K562 (cell line): ENCODE measurements around the gene BCL2A1. TPM values are rescaled to one million over a fixed set of nuclear protein-coding genes. Genes with fewer than 3 reads are reported as not detected.
"Not testable (repeated sequence)": the region's sequence is repeated elsewhere in the genome, so short reads cannot be mapped to it uniquely, and the experiment has no call there.

Experiments used
- ATAC-seq: fragments of 200-7000 bp; cut with Tn5 transposase; 3 replicates; pipeline ENCODE4 v1.9.1; 2020; ENCODE audit warnings: moderate library complexity
- BruUV-seq: library from RNA; stranded (reverse); fragments of 400-500 nt; replicated peaks from 2 replicates; lab custom pipeline; 2021; lab: Mats Ljungman, UMichigan
- CTCF ChIA-PET: fragments of 300-600 bp; formaldehyde crosslinking; extraction: SDS; loops from one replicate; lab custom pipeline; 2021; ENCODE audit warnings: low intra/inter-chr PET ratio; lab: Yijun Ruan, JAX
- POLR2A ChIA-PET: fragments of 300-600, 350-650 bp; sonication (Branson Sonifier 250); formaldehyde crosslinking; extraction: SDS; loops from one replicate; lab custom pipeline; 2021; ENCODE audit warnings: antibody characterized with exemption, inconsistent platforms; lab: Yijun Ruan, JAX
- DNase-seq, 4 experiments: peaks; one replicate each; pipeline versions ENCODE4 v3.0.0 to v3.0.0-alpha.2; 2011 to 2018; ENCODE audit warnings: low spot score in 3 of 4, mixed read lengths in 3 of 4; ENCODE audit errors: extremely low read depth in 1 of 4
- FAIRE-seq: peaks from 2 replicates; lab custom pipeline; 2011; peaks lifted over from hg19 to GRCh38; lab: Jason Lieb, UNC
- H2AFZ ChIP-seq: 2 replicates; pipeline ENCODE4 v1.6.0; 2011; ENCODE audit warnings: low read depth, low read length, control low read depth, inconsistent platforms
- H3K27ac ChIP-seq: fragments of 200-600 bp; 3 replicates; pipeline ENCODE4 v1.8.0; 2011; ENCODE audit warnings: low read depth, mild to moderate bottlenecking, control low read depth, inconsistent platforms, low read length, moderate library complexity, mixed read lengths; ENCODE audit errors: extremely low read depth
- H3K27me3 ChIP-seq, 2 experiments: fragments of 300-600 bp in 1 of 2; 2 replicates in 1 of 2; 3 replicates in 1 of 2; pipeline versions ENCODE4 v1.6.0 to v1.8.0; 2011; ENCODE audit warnings: inconsistent platforms in 2 of 2, low read length in 2 of 2, mild to moderate bottlenecking in 1 of 2, mixed read lengths in 1 of 2, moderate library complexity in 1 of 2; ENCODE audit not compliant: control insufficient read depth in 2 of 2, insufficient read depth in 2 of 2
- H3K36me3 ChIP-seq: fragments of 300-600 bp; 3 replicates; pipeline ENCODE4 v1.8.0; 2011; ENCODE audit warnings: mild to moderate bottlenecking, low read length, inconsistent platforms; ENCODE audit not compliant: control insufficient read depth, insufficient read depth
- H3K4me1 ChIP-seq, 2 experiments: fragments of 200-600 bp in 1 of 2; replicated peaks in 1 of 2; 2 replicates in 1 of 2; 3 replicates in 1 of 2; pipeline versions ENCODE4 v1.5.1 to v1.8.0; 2011; ENCODE audit warnings: inconsistent platforms in 2 of 2, low read length in 2 of 2, mild to moderate bottlenecking in 1 of 2, mixed read lengths in 1 of 2, moderate library complexity in 1 of 2; ENCODE audit not compliant: control insufficient read depth in 2 of 2, insufficient read depth in 2 of 2
- H3K4me2 ChIP-seq: 2 replicates; pipeline ENCODE4 v1.6.1; 2011; ENCODE audit warnings: low read length, control low read depth, inconsistent platforms, mixed read lengths; ENCODE audit not compliant: insufficient read depth
- H3K4me3 ChIP-seq: fragments of 200-600 bp; sonication (generic), shearing (Covaris generic); 2 replicates; pipeline ENCODE4 v1.5.1; 2016; ENCODE audit warnings: control low read depth, inconsistent platforms
- H3K79me2 ChIP-seq: fragments of 200-600 bp; 3 replicates; pipeline ENCODE4 v1.8.0; 2011; ENCODE audit warnings: low read length, inconsistent platforms; ENCODE audit not compliant: control insufficient read depth, insufficient read depth
- H3K9ac ChIP-seq, 2 experiments: 2 replicates each; pipeline versions ENCODE4 v1.6.0 to v1.6.1; 2011; ENCODE audit warnings: low read depth in 2 of 2, low read length in 2 of 2, control low read depth in 1 of 2, inconsistent platforms in 1 of 2, mild to moderate bottlenecking in 1 of 2, mixed read lengths in 1 of 2; ENCODE audit not compliant: insufficient read depth in 1 of 2
- H3K9me1 ChIP-seq: one replicate; pipeline ENCODE4 v1.6.0; 2011; ENCODE audit warnings: inconsistent platforms, mild to moderate bottlenecking, low read length, moderate library complexity; ENCODE audit not compliant: control insufficient read depth, insufficient read depth
- H3K9me3 ChIP-seq: replicated peaks from 2 replicates; pipeline ENCODE4 v1.5.1; 2011; ENCODE audit warnings: low read depth, low read length, inconsistent platforms; ENCODE audit not compliant: control insufficient read depth, insufficient read depth
- H4K20me1 ChIP-seq: replicated peaks from 2 replicates; pipeline ENCODE4 v1.6.1; 2011; ENCODE audit warnings: low read length, inconsistent platforms, mixed read lengths; ENCODE audit not compliant: control insufficient read depth, insufficient read depth
- HDAC2 ChIP-seq: fragments of 450-650 bp; IDR thresholded peaks from 2 replicates; pipeline ENCODE4 v1.6.1; 2016; ENCODE audit warnings: mild to moderate bottlenecking
- SNRNP70 ChIP-seq: fragments of 200-400 bp; formaldehyde crosslinking; optimal IDR thresholded peaks from 2 replicates; pipeline ENCODE3; 2017; ENCODE audit warnings: low read depth, low read length
- ZNF277 ChIP-seq: fragments of 250-450 bp; sonication (Bioruptor Pico); IDR thresholded peaks from 2 replicates; pipeline ENCODE4 v1.8.0; 2022; ENCODE audit warnings: inconsistent platforms, mild to moderate bottlenecking, moderate library complexity, borderline replicate concordance
- whole genome bisulfite sequencing: fragments of 100-300 bp; shearing (Covaris generic); methylation state at CpG from one replicate; pipeline ENCODE4 v1.1.6; 2016; ENCODE audit warnings: low coverage, mixed read lengths; ENCODE audit not compliant: insufficient coverage; ENCODE audit errors: missing lambda C conversion rate; 5-methylcytosine and 5-hydroxymethylcytosine counted together
- in situ Hi-C: fragments of 300-500 bp; cut with MboI; formaldehyde crosslinking; loops from 4 replicates; pipeline ENCODE4 v1.15.0; 2018; ENCODE audit warnings: inconsistent platforms, mixed read lengths
- intact Hi-C: fragments of 100-400 bp; cut with micrococcal nuclease; formaldehyde crosslinking; loops from 2 replicates; pipeline ENCODE4 v1.14.2; 2022
- polyA plus RNA-seq, 8 experiments: library from polyadenylated mRNA; depleted of rRNA in 4 of 8; stranded (reverse) in 5 of 8; unstranded in 3 of 8; fragments of >200 nt; fragmentation: Nextera tagmentation in 2 of 8; fragmentation: Illumina TruSeq in 1 of 8; extraction: Ambion mirVana in 2 of 8; extraction: Trizol in 1 of 8; gene quantifications; 2 replicates each; pipeline versions ENCODE4 v1.2.1 to v1.2.3, GENCODE V29; 2011 to 2014; ENCODE audit warnings: inconsistent platforms in 1 of 8, missing spikeins in 1 of 8
- total RNA-seq, 7 experiments: library from RNA; depleted of rRNA in 6 of 7; stranded (reverse); fragments of >200 nt in 6 of 7; fragmentation: Illumina TruSeq in 2 of 7; extraction: Trizol in 2 of 7; gene quantifications; 2 replicates each; pipeline versions ENCODE4 v1.2.1 to v1.2.3, GENCODE V29; 2011 to 2021; ENCODE audit warnings: low replicate concordance in 1 of 7

Gene BCL2A1
- total and polyA plus RNA-seq, 9 of the 15 experiments (the other 6 are each of a cell fraction or from before 2014, with no cell fraction given), result 0.11 to 1.2 (median 0.25) TPM; not detected in 4

GRCh38 chr15:80020149-80020548 lies 49.2 kb upstream of the BCL2A1 start:
- H3K9me3 ChIP-seq, H4K20me1 ChIP-seq, BruUV-seq, H3K4me3 ChIP-seq, H3K36me3 ChIP-seq, intact Hi-C loops, FAIRE-seq, POLR2A ChIA-PET, H3K4me1 ChIP-seq, H2AFZ ChIP-seq, H3K9ac ChIP-seq, ATAC-seq, H3K79me2 ChIP-seq, CTCF ChIA-PET, DNase-seq, H3K4me2 ChIP-seq, H3K27ac ChIP-seq, in situ Hi-C loops, H3K9me1 ChIP-seq, H3K27me3 ChIP-seq: not testable (repeated sequence)
- 44% methylated on average over 6 of the region's 6 CpGs for WGBS

GRCh38 chr15:80019168-80019745 lies 48.3 kb upstream of the BCL2A1 start:
- intact Hi-C loops, result no loop called here
- no peak for TF ChIP-seq HDAC2
- TF ChIP-seq ZNF277 (CRISPR knock-in tag), result no peak
- no peak for TF ChIP-seq SNRNP70
- TF ChIP-seq, all 486 proteins: peak for 0
- H3K79me2 ChIP-seq, result no peaks in the 10 kb centered on the region
- no peak overlapping the region for H3K4me2 ChIP-seq
- FAIRE-seq, result no peak
- no peak overlapping the region for H3K9ac ChIP-seq
- 59% methylated on average over 8 of the region's 8 CpGs for WGBS
- H3K9me1 ChIP-seq, result no peaks in the 10 kb centered on the region
- no peak for DNase-seq
- H3K27me3 ChIP-seq, result no peaks in the 10 kb centered on the region
- H4K20me1 ChIP-seq, result no peaks in the 10 kb centered on the region
- H2AFZ ChIP-seq, result no peak overlapping the region
- in situ Hi-C loops, result no loop called here
- ChIA-PET CTCF (no interaction called here), POLR2A (no interaction called here)
- ATAC-seq, result no peak
- no peaks in the 10 kb centered on the region for H3K9me3 ChIP-seq
- no TSS peak for BruUV-seq
- no peaks in the 10 kb centered on the region for H3K36me3 ChIP-seq
- no peak overlapping the region for H3K4me3 ChIP-seq
- H3K4me1 ChIP-seq, result peaks cover 0 to 6% of the 10 kb centered on the region in 2 experiments; a peak in 1 of 5 replicates
- H3K27ac ChIP-seq, result no peak overlapping the region
